Astrocyte of the spinal cord (primary cell): Measurements from ENCODE around the gene EFNA1.
A peak's percentile ranks its signal among the peaks of the same experiment; 100 is the strongest.

ENCODE experiments used
- DNase-seq: peaks from one replicate; pipeline ENCODE4 v3.0.0; 2011; ENCODE audit warnings: low read depth, low spot score
- H3K4me3 ChIP-seq: 2 replicates; pipeline ENCODE4 v1.5.1; 2011; ENCODE audit warnings: low read depth, mild to moderate bottlenecking, low read length, moderate library complexity
- CTCF ChIP-seq: IDR thresholded peaks from 2 replicates; pipeline ENCODE4 v1.5.1; 2012; ENCODE audit warnings: low read depth, mild to moderate bottlenecking, low read length, inconsistent platforms
- in situ Hi-C: cut with HindIII; loops from 2 replicates; pipeline ENCODE4 v1.10.0; 2017; ENCODE audit warnings: low sequenced_read_pairs

The EFNA1 gene

GRCh38 chr1:155170806-155171205 lies 43.1 kb downstream of the EFNA1 start:
- TF ChIP-seq CTCF, result no peak
- in situ Hi-C loops, result no loop called here
- H3K4me3 ChIP-seq, result no peak overlapping the region
- no peak for DNase-seq

- H3K4me3 ChIP-seq, result peak overlapping the region; percentile 92
- DNase-seq, result no peak
- no peak for TF ChIP-seq CTCF
- in situ Hi-C loops, result no loop called here
These were observed 44.4 kb downstream of the EFNA1 start for GRCh38 chr1:155171836-155172731.

GRCh38 chr1:155172732-155173477 lies 45.2 kb downstream of the EFNA1 start, which contains the start of gene KRTCAP2:
TSS of gene KRTCAP2 (minus strand) at chr1:155173304. CDS start at chr1:155173224, 80 bp downstream.
- peak; percentile 96 for TF ChIP-seq CTCF
- DNase-seq, result peak; percentile 96
- in situ Hi-C loops, result no loop called here
- peak within 1 kb of the TSS; percentile 92 for H3K4me3 ChIP-seq

GRCh38 chr1:155173478-155174323 lies 46.0 kb downstream of the EFNA1 start, which contains the start of gene TRIM46:
TSS of gene TRIM46 (plus strand) at chr1:155173849. CDS start at chr1:155173967, 118 bp downstream.
- in situ Hi-C loops, result no loop called here
- H3K4me3 ChIP-seq, result peak within 1 kb of the TSS; percentile 92
- DNase-seq, result peak; percentile 68
- no peak for TF ChIP-seq CTCF

- peak overlapping the region; percentile 92 for H3K4me3 ChIP-seq
- DNase-seq, result peak; percentile 47
- no peak for TF ChIP-seq CTCF
- in situ Hi-C loops, result no loop called here
These were observed 46.9 kb downstream of the EFNA1 start for GRCh38 chr1:155174324-155175280.
